GM18499 (cell line): ENCODE measurements around the gene IZUMO1.

Source experiments
- ATAC-seq: cut with Tn5 transposase; IDR thresholded peaks from one replicate; pipeline ENCODE4 v1.9.1; 2021; ENCODE audit warnings: moderate number of reproducible peaks; ENCODE audit not compliant: insufficient read depth, unreplicated experiment

Gene IZUMO1

DNA sequence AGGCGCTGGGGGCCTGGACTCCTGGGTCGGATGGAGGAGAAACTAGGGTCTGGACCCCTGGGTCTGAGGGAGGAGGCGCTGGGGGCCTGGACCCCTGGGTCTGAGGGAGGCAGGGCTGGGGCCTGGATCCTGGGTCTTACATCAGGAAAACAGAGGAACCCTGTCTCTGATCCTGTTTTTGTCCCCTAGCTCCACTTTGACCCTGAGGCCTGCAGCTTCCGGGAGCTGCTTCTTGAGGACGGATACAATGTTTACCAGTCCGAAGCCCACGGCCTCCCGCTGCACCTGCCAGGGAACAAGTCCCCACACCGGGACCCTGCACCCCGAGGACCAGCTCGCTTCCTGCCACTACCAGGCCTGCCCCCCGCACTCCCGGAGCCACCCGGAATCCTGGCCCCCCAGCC, 11.0 kb upstream of the IZUMO1 start:
- ATAC-seq, result no peak

DNA sequence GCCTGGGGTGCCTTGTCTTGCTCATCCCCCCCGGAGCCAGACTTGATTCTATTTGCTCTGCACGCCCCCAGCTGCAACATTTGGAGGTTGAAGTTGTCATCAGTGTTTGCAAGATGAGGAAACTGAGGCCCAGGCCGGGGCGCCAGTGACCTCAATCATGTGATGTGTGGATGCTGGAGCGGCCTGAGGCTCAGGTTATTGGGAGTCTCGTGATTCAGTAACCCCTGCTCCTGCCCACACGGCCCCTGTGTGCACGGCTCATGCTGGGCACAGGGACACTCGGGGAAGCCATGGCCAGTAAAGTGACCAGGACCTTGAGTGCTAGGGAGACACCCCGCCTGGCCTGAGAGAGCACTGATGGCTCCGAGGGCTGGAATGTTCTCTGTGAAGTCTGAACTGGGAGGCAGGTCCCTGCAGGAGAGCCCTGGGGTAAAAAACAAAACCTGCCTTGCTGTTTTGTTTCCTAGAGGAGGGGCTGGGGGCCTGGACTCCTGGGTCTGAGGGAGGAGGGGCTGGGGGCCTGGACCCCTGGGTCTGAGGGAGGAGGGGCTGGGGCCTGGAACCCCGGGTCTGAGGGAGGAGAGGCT, 10.5 kb upstream of the IZUMO1 start:
- no peak for ATAC-seq

DNA sequence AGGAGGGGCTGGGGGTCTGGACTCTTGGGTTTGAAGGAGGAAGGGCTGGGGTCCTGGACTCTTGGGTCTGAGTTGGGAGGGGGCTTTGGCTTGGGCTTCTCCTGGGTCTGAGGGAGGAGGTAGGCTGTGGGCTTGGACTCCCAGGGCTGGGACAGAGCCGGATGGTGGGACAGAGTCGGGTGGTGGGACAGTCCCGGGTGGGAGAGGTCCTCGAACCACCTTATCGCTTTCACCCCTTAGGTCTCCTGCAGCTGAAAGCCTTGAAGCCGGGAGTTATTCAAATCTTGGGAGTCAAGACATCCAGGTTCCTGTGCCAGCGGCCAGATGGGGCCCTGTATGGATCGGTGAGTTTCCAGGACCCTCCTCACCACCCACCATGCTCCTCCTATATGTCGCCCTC, 10.0 kb upstream of the IZUMO1 start:
- no peak for ATAC-seq

DNA sequence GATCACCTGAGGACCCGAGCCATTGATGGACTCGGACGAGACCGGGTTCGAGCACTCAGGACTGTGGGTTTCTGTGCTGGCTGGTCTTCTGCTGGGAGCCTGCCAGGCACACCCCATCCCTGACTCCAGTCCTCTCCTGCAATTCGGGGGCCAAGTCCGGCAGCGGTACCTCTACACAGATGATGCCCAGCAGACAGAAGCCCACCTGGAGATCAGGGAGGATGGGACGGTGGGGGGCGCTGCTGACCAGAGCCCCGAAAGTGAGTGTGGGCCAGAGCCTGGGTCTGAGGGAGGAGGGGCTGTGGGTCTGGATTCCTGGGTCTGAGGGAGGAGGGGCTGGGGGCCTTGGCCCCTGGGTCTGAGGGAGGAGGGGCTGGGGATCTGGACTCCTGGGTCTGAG, 9.5 kb upstream of the IZUMO1 start:
- no peak for ATAC-seq

DNA sequence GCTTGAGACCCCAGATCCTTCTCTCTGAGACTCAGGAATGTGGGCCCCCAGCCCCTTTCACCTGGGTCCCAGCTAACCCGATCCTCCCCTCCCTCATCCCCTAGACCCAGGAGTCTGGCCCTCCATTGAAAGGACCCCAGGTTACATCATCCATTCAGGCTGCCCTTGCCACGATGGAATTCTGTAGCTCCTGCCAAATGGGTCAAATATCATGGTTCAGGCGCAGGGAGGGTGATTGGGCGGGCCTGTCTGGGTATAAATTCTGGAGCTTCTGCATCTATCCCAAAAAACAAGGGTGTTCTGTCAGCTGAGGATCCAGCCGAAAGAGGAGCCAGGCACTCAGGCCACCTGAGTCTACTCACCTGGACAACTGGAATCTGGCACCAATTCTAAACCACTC, 9.1 kb upstream of the IZUMO1 start:
- ATAC-seq, result no peak

DNA sequence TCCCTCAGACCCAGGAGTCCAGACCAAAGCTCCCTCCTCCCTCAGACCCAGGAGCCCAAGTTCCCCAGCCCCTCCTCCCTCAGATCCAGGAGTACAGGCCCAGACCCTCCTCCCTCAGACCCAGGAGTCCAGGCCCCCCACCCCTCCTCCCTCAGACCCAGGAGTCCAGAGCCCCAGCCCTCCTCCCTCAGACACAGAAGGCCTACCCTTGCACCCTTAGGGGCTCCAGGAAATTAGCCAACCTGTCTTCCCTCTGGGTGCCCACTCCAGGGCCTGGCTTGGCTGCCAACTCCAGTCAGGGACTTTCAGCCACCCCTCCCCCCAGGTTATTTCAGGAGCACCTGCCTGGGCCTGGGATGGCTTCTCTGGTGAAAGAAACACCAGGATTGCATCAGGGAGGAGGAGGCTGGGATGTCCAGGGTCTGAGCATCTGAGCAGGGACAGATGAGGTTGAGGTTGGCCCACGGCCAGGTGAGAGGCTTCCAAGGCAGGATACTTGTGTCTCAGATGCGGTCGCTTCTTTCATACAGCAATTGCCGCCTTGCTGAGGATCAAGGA, 8.5 kb upstream of the IZUMO1 start, which contains the start of gene FGF21:
Gene FGF21 (plus strand): TSS at position 441 of the 558 bp plus-strand sequence. CDS start 713 bp downstream, outside the sequence.
- ATAC-seq, result no peak

DNA sequence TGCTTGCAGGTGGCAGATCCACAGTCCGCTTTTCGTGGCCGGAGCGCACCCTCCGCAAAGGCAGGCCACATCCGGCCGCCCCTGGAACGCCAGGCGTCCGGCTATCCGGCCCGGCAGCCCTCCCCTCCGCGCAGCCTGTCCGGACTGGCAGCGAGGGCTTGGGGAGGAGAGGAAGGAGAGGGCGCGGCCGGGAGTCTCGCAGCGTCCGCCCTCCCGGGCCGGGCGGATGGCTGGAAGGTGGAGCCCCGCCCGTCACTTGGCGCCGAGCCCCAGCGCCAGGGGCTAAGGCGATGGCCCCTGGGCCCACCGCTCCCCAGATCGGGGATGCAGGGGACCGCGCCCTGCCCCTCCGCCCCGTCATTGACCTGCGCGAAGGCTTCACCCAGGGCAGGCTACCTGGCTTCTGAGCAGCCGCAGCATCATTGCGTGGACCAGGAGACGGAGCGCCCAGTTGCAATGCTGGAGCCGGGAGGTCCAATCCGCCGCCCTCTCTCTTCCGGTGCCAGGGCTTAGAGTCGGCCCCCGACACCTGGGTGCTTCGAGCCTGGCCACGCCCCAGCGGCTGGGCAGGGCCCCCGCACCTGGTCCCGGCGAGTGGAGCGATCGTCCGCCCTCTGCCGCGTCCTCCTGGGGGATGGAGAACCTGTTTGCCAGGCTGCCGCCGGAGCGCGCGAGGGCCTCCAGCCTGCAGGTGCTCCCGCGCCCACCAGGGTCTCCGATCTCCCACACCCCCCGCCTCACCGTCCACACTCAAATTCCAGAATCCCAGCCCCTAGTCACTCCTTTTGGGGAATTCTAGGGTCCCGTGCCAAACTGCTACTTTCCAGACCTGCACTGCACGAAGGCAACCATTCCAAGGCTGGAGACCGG, 6.0 kb upstream of the IZUMO1 start, which contains the start of gene FUT1:
Gene FUT1 (minus strand): TSS at position 146 of the 870 bp plus-strand sequence. CDS start 1,360 bp downstream, outside the sequence.
- ATAC-seq, result no peak

DNA sequence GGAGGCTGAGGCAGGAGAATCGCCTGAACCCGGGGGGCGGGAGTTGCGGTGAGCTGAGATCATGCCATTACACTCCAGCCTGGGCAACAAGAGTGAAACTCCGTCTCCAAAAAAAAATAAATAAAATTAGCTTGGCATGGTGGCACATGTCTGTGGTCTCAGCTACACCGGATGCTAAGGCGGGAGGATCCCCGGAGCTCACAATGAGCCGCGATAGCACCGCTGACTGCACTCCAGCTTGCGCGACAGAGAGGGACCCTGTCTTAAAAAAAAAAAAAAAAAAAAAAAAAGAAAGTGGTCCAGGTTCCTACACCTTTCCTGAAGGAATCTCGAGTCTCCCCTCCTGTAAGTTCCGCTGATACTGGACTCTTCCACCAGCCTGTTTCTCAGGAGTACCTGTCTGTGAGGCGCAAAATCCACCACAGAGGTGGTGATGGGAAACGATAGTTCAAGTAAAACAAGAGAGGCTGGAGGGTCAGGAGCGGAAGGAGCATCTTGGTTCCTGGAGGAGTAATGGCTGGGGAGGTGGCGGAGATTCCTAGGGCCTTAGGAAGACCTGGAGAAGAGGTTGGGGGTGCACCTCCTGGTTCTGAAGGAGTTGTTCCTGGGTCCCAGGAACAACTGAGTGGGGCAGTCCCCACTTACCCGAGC, 5.3 kb upstream of the IZUMO1 start:
- no peak for ATAC-seq

DNA sequence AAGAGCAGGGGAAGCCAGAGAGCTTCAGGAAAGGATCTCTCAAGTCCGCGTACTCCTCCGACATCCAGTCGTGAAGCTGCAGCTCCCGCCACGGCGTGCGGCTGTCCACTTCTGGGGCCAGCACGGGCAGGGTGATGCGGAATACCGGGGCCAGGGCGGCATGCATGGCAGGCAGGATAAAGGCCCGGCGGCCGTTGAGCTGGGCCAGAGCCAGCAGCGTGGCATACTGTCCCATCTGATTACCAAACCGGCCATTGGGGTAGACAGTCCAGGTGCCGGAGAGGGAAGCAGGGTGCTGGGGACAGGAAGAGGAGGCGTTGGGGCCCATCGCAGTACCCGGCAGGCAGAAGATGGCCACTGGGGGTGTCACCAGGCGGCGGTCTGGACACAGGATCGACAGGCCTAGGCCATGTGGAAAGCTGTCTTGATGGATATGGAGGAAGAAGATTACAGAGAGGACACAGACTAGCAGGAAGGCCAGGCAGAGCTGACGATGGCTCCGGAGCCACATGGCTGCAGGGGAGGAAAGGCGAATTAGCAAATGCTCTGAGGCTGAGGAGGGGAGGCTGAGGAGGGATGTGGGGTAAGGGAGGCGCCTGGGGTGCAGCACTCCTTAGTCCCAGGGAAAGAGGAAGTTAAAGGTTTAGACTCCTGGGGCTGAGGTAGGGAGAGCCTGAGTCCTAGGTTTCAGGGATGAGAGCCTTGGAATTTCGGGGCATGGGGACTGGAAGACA, 4.2 kb upstream of the IZUMO1 start:
- no peak for ATAC-seq

DNA sequence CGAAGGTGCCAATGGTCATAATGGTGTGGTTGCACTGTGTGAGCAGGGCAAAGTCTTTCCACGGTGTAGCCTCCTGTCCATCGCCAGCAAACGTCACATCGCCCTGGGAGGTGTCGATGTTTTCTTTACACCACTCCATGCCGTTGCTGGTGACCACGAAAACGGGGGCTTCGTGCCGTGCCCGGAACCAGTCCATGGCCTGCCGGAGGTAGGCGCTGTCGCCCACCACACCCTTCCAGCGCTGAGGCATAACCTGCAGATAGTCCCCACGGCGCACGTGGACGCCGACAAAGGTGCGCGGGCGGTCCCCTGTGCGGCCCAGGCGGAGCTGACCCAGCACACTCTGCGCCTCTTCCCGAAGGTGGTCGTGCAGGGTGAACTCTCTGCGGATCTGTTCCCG, 3.6 kb upstream of the IZUMO1 start:
- ATAC-seq, result no peak

DNA sequence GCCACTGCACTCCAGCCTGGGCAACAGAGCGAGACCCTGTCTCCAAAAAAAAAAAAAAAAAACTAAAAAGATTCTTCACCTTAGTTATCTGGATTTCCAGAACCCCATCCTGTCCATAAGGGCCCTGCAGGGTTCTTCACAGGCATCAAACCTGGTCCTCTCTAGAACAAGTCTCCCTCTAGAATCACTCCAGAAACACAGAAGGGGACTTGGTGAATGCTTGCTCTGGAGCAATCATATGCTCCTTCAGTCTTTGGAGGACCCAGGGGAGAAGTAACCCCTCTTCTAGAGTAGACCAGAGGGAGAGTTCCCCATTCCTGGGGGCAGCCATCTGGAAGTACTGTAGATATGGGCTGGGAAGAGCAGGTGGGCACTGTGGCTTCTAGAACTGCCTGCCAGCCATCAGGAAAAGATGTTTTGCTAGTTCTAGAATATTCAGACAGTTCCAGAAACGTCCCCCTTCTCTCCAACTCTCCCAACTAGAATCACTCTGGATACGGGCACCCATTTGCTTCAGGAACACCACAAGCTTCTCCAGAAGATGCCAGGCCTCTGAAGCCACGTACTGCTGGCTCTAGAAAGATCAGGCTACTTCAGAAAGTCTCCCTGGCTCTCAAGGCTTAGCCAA, 3.0 kb upstream of the IZUMO1 start:
- ATAC-seq, result no peak

DNA sequence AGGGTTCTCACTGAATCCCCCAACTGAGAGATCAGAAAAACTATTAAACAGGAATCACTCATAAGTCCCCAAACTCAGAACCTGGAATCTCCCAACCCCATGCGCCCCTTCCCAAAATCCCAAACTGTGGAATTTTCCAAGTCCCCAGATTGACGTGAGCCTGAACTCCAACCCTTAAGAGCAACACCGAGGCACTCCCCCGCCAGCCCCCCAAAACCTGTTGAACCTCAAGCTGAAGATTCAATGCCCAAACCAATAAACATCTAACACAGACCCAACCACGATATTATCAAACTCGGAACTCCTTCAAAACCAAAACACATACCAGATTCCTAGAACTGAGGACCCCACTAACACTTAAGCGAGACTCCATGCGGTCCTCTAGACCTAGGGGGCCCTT, 599 bp downstream of the IZUMO1 start:
- no peak for ATAC-seq

DNA sequence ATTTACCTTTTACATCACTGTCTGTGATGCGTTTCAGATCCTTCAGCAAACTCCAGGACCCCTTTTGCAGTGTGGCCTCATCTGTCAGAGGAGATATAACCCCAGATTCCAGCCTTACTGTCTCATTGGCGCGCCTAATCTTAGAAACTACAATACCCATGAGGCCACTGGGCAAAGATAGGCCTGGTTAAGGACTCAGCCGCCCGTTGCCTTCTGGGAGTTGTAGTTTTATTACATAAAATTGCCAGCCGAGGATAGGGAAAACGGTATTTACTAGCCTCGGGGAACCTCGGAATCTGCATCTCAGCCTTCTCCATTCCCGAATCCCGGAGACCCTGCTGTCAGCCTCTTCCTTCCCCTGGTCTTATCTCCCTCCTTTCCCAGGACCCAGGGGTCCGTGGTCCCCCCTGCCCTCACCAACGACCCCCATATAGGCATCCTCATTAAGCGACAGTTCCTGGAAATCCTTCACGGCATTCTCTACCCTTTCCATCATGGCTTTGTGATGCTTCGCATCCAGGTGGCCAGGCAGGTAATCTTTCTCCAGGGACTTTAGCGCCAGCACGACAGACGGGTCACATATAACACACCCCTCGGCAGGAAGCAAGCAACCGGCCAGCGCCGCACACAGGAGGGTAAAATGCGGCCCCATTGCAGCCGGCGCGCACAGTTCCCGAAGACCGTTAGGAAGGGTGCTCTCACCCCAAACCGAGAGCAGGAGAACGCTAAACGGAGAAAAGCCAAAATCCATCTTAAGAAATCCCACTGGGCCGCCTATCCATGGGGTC, 1.3 kb downstream of the IZUMO1 start:
- ATAC-seq, result no peak

DNA sequence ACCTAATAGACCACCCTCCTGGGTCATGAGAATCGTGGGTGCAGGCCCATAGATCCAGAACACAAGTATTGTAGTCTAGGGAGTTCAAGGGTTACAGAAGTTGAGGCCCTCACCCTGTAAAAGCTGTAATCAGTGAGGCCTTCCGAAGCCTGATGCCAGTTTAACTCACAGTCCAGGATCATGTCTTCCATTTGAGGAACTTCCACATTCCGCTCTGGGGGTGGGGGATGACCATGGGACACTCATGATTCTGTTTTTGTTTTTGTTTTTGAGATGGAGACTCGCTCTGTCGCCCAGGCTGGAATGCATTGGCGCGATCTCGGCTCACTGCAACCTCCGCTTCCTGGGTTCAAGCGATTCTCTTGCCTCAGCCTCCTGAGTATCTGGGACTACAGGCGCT, 4.6 kb downstream of the IZUMO1 start:
- no peak for ATAC-seq

DNA sequence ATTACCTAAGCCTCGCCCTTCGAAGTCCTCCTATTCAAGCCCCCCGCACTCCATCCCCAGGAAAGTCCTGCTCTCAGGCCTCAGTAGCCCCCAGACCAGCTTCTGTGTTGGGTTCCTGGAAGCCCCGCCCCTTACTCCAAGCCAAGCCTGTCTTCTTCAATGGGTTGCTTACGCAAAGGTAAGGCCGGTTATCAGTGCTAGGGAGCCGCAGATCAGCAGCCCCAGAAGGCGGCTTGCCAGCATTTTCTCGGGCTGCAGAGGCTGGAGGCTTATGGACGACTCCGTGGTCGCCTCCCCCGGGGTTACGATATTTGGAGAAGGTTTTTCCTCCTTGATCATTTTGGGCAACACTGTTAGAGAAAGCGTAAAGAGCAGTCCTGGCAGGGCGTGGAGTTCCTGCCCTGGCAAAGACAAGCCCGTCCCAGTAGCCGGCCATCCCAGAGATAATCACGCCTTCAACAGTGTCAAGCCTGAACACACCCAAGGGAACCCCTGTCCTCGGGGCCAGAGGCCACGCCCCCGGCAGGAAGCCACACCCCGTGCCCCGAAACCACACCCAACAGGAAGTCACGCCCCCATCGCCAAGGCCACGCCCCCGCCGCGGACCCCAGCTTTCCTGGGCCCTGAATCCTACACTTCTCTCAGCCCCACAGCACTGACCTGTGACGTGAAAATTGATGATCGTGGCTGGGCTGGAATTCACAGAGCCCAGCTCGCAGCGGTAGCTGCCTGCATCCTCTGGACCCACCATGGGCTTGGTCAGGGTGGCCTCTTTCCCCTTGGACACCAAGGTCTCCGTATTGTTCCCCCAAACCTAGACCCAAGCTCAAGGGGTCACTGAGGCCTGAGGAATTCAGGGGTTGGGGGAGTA, 5.3 kb downstream of the IZUMO1 start:
- no peak for ATAC-seq

DNA sequence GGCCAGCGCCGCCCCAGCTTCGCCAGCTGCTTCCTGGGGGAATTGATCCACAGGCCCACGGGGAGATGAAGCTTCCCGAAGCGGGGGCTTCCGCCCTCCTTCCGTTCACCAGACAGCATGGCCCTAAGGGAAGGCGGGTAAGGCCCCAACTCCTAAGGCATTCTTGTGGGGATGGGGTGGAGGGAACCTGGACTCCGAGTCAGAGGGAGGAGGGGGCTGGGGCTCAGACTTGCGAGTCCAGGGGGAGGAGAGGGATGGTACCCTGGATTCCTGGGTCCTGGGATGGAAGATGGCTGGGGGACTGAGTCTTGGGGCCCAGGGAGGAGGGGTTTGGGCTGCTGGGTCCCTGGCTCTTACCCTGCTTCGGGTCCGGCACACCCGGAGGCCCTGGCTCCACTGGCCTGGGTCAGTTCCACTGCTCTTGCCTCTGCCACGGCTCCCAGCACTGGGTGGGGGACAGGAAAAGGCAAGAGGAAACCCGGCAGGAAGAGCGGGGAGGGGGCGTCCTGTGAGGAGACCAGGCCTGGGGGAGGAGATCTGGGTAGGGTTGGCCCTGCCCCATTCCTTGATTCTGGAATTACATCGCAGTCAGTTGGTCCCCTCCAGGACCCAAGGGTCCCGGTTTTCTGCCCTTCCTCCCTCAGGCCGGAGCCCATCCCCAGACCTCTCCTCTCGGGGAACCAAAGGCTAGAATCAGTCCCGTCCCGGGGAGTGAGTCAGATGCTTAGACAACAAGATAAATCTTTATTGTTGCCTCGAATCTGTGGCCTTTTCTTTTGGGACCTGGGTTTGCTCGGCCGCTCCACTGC, 6.3 kb downstream of the IZUMO1 start, which contains the start of gene RASIP1:
Gene RASIP1 (minus strand): TSS at position 447 of the 809 bp plus-strand sequence. CDS start 328 bp downstream, at position 119.
- no peak for ATAC-seq
